Lower lobe of right lung (tissue), 2 donors: Measurements from ENCODE around the gene CSNK1E. TPM values are rescaled to one million over a fixed set of nuclear protein-coding genes. Genes with fewer than 3 reads are reported as not detected.

Source experiments
- ATAC-seq, 2 donors: fragments of 200-7000 bp; cut with Tn5 transposase; one replicate each; pipeline ENCODE4 v1.9.1; 2020 to 2022; ENCODE audit warnings: mild to moderate bottlenecking in 2 of 2, moderate library complexity in 2 of 2
- DNase-seq: peaks from one replicate; pipeline ENCODE4 v3.0.0-alpha.2; 2020
- H3K27ac ChIP-seq: fragments of 200-600 bp; one replicate; pipeline ENCODE4 v1.8.0; 2022
- H3K27me3 ChIP-seq: fragments of 200-600 bp; one replicate; pipeline ENCODE4 v1.8.0; 2022; ENCODE audit warnings: low read depth
- H3K36me3 ChIP-seq: fragments of 200-600 bp; one replicate; pipeline ENCODE4 v1.8.0; 2022; ENCODE audit warnings: mild to moderate bottlenecking
- H3K4me1 ChIP-seq: fragments of 200-600 bp; one replicate; pipeline ENCODE4 v1.8.0; 2022
- H3K4me3 ChIP-seq: fragments of 200-600 bp; one replicate; pipeline ENCODE4 v1.8.0; 2022; ENCODE audit warnings: mild to moderate bottlenecking
- H3K9me3 ChIP-seq: fragments of 200-600 bp; one replicate; pipeline ENCODE4 v1.8.0; 2022
- intact Hi-C: fragments of 100-400 bp; cut with DNase I; formaldehyde crosslinking; loops from one replicate; pipeline ENCODE4 v1.11.0; 2022
- total RNA-seq: library from RNA; stranded (reverse); fragmentation: NEBNext Ultra II Directional; extraction: Animal tissue kit (Norgen Biotek cat#: 25700); gene quantifications from one replicate; pipeline ENCODE4 v1.2.1, GENCODE V29; 2021
- TF ChIP-seq, protein P1 (sequence below): fragments of 200-600 bp; IDR thresholded peaks from one replicate; pipeline ENCODE4 v1.8.0; 2022; ENCODE audit warnings: antibody characterized with exemption, mild to moderate bottlenecking
- donor health status: DM: no; HTN: yes; CAD: no; lungs with severe emphysema.

CSNK1E gene
- total RNA-seq, 1 donor from 2014 or later: 126 TPM

GRCh38 chr22:38269466-38269865, 47.8 kb downstream of the CSNK1E start:
- no peak for ATAC-seq
- DNase-seq: no peak
- peaks cover 58% of the 10 kb centered on the region for H3K4me1 ChIP-seq
- peak overlapping the region; percentile 13 for H3K27ac ChIP-seq
- peaks cover 8% of the 10 kb centered on the region for H3K36me3 ChIP-seq
- no peaks in the 10 kb centered on the region for H3K9me3 ChIP-seq
- H3K27me3 ChIP-seq: no peaks in the 10 kb centered on the region
- H3K4me3 ChIP-seq: no peak overlapping the region
- TF ChIP-seq, protein P1, sequence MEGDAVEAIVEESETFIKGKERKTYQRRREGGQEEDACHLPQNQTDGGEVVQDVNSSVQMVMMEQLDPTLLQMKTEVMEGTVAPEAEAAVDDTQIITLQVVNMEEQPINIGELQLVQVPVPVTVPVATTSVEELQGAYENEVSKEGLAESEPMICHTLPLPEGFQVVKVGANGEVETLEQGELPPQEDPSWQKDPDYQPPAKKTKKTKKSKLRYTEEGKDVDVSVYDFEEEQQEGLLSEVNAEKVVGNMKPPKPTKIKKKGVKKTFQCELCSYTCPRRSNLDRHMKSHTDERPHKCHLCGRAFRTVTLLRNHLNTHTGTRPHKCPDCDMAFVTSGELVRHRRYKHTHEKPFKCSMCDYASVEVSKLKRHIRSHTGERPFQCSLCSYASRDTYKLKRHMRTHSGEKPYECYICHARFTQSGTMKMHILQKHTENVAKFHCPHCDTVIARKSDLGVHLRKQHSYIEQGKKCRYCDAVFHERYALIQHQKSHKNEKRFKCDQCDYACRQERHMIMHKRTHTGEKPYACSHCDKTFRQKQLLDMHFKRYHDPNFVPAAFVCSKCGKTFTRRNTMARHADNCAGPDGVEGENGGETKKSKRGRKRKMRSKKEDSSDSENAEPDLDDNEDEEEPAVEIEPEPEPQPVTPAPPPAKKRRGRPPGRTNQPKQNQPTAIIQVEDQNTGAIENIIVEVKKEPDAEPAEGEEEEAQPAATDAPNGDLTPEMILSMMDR: no peak
- intact Hi-C loops: no loop called here

GRCh38 chr22:38267086-38267485, 50.1 kb downstream of the CSNK1E start:
- H3K4me3 ChIP-seq: no peak overlapping the region
- peaks cover 8% of the 10 kb centered on the region for H3K36me3 ChIP-seq
- DNase-seq (no peak), ATAC-seq (peak; percentile 64 to 65)
- intact Hi-C loops: no loop called here
- TF ChIP-seq, protein P1: no peak
- H3K9me3 ChIP-seq: no peaks in the 10 kb centered on the region
- no peaks in the 10 kb centered on the region for H3K27me3 ChIP-seq
- peak overlapping the region; percentile 74 for H3K27ac ChIP-seq
- H3K4me1 ChIP-seq: peaks cover 69% of the 10 kb centered on the region

DNA sequence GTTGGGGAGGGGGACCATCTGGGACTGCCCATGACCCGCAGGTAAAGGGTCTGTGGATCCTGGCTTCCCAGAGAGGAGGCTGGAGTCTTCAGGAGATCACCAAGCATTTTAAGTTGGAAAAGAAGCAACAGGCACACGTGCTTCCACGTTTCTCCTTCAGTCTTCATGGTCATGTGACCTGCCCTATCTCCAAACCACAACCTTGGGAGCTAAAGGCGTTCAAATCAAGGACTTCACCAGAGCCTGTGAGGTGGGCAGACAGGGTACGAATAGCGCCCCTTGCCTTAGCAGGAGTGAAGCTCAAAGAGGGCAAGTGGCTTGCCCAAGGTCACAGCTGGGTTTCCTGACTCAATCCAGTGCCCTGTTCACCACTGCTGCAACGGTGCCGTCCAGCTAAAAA, 51.1 kb downstream of the CSNK1E start:
- Histone ChIP-seq H3K36me3 (peaks cover 8% of the 10 kb centered on the region), H3K4me1 (peaks cover 69% of the 10 kb centered on the region), H3K27ac (peak overlapping the region; percentile 74), H3K4me3 (no peak overlapping the region), H3K27me3 (no peaks in the 10 kb centered on the region), H3K9me3 (no peaks in the 10 kb centered on the region)
- intact Hi-C loops: no loop called here
- DNase-seq (no peak), ATAC-seq (no peak)
- TF ChIP-seq, protein P1: no peak

DNA sequence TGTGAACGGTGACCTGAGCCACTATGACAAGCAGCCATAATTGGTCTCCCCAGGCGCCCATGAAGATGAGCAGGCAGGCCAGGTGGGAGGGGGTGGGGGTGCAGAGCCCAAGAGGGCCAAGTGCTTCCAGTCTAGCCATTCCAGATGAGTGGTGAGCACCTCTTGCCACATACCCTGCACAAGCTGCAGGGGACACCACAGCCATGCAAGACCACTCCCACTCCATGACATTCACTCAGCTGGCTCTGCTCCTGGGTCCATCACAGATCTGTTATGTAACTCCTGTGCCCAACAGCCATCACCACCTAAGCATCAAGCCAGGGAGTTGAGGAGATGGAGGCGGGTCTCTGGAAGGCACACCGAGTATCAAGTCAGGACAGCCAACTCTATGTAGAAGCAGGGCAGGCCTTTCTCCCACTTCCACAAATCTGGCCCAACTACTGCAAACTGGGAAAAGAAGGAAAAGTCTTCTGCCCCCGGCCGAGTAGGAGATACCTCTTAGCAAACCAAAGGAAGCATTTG, 52.9 kb downstream of the CSNK1E start:
- no peaks in the 10 kb centered on the region for H3K9me3 ChIP-seq
- peaks cover 76% of the 10 kb centered on the region for H3K4me1 ChIP-seq
- H3K27ac ChIP-seq: no peak overlapping the region
- DNase-seq (no peak), ATAC-seq (no peak)
- TF ChIP-seq, protein P1: no peak
- peaks cover 8% of the 10 kb centered on the region for H3K36me3 ChIP-seq
- no peaks in the 10 kb centered on the region for H3K27me3 ChIP-seq
- no peak overlapping the region for H3K4me3 ChIP-seq
- intact Hi-C loops: no loop called here

GRCh38 chr22:38262051-38262795, 55.0 kb downstream of the CSNK1E start:
- H3K27ac ChIP-seq: peak overlapping the region; percentile 58
- peaks cover 86% of the 10 kb centered on the region for H3K4me1 ChIP-seq
- ATAC-seq (peak; percentile 80 to 81), DNase-seq (peak; percentile 82)
- H3K9me3 ChIP-seq: no peaks in the 10 kb centered on the region
- TF ChIP-seq, protein P1: peak; percentile 67
- H3K27me3 ChIP-seq: no peaks in the 10 kb centered on the region
- H3K36me3 ChIP-seq: peaks cover 8% of the 10 kb centered on the region
- no peak overlapping the region for H3K4me3 ChIP-seq
- intact Hi-C loops: no loop called here
